K562 (cell line): Measurements from ENCODE around the gene JUN. TPM values are rescaled to one million over a fixed set of nuclear protein-coding genes. Genes with fewer than 3 reads are reported as not detected.

Experiments used
- ATAC-seq: fragments of 200-7000 bp; cut with Tn5 transposase; 3 replicates; pipeline ENCODE4 v1.9.1; 2020; ENCODE audit warnings: moderate library complexity
- BruUV-seq: library from RNA; stranded (reverse); fragments of 400-500 nt; replicated peaks from 2 replicates; lab custom pipeline; 2021; lab: Mats Ljungman, UMichigan
- CTCF ChIA-PET: fragments of 300-600 bp; formaldehyde crosslinking; extraction: SDS; loops from one replicate; lab custom pipeline; 2021; ENCODE audit warnings: low intra/inter-chr PET ratio; lab: Yijun Ruan, JAX
- POLR2A ChIA-PET: fragments of 300-600, 350-650 bp; sonication (Branson Sonifier 250); formaldehyde crosslinking; extraction: SDS; loops from one replicate; lab custom pipeline; 2021; ENCODE audit warnings: antibody characterized with exemption, inconsistent platforms; lab: Yijun Ruan, JAX
- DNase-seq, 4 experiments: peaks; one replicate each; pipeline versions ENCODE4 v3.0.0 to v3.0.0-alpha.2; 2011 to 2018; ENCODE audit warnings: low spot score in 3 of 4, mixed read lengths in 3 of 4; ENCODE audit errors: extremely low read depth in 1 of 4
- FAIRE-seq: peaks from 2 replicates; lab custom pipeline; 2011; peaks lifted over from hg19 to GRCh38; lab: Jason Lieb, UNC
- H2AFZ ChIP-seq: 2 replicates; pipeline ENCODE4 v1.6.0; 2011; ENCODE audit warnings: low read depth, low read length, control low read depth, inconsistent platforms
- H3K27ac ChIP-seq: fragments of 200-600 bp; 3 replicates; pipeline ENCODE4 v1.8.0; 2011; ENCODE audit warnings: low read depth, mild to moderate bottlenecking, control low read depth, inconsistent platforms, low read length, moderate library complexity, mixed read lengths; ENCODE audit errors: extremely low read depth
- H3K27me3 ChIP-seq, 2 experiments: fragments of 300-600 bp in 1 of 2; 2 replicates in 1 of 2; 3 replicates in 1 of 2; pipeline versions ENCODE4 v1.6.0 to v1.8.0; 2011; ENCODE audit warnings: inconsistent platforms in 2 of 2, low read length in 2 of 2, mild to moderate bottlenecking in 1 of 2, mixed read lengths in 1 of 2, moderate library complexity in 1 of 2; ENCODE audit not compliant: control insufficient read depth in 2 of 2, insufficient read depth in 2 of 2
- H3K36me3 ChIP-seq: fragments of 300-600 bp; 3 replicates; pipeline ENCODE4 v1.8.0; 2011; ENCODE audit warnings: mild to moderate bottlenecking, low read length, inconsistent platforms; ENCODE audit not compliant: control insufficient read depth, insufficient read depth
- H3K4me1 ChIP-seq, 2 experiments: fragments of 200-600 bp in 1 of 2; replicated peaks in 1 of 2; 2 replicates in 1 of 2; 3 replicates in 1 of 2; pipeline versions ENCODE4 v1.5.1 to v1.8.0; 2011; ENCODE audit warnings: inconsistent platforms in 2 of 2, low read length in 2 of 2, mild to moderate bottlenecking in 1 of 2, mixed read lengths in 1 of 2, moderate library complexity in 1 of 2; ENCODE audit not compliant: control insufficient read depth in 2 of 2, insufficient read depth in 2 of 2
- H3K4me2 ChIP-seq: 2 replicates; pipeline ENCODE4 v1.6.1; 2011; ENCODE audit warnings: low read length, control low read depth, inconsistent platforms, mixed read lengths; ENCODE audit not compliant: insufficient read depth
- H3K4me3 ChIP-seq: fragments of 200-600 bp; sonication (generic), shearing (Covaris generic); 2 replicates; pipeline ENCODE4 v1.5.1; 2016; ENCODE audit warnings: control low read depth, inconsistent platforms
- H3K79me2 ChIP-seq: fragments of 200-600 bp; 3 replicates; pipeline ENCODE4 v1.8.0; 2011; ENCODE audit warnings: low read length, inconsistent platforms; ENCODE audit not compliant: control insufficient read depth, insufficient read depth
- H3K9ac ChIP-seq, 2 experiments: 2 replicates each; pipeline versions ENCODE4 v1.6.0 to v1.6.1; 2011; ENCODE audit warnings: low read depth in 2 of 2, low read length in 2 of 2, control low read depth in 1 of 2, inconsistent platforms in 1 of 2, mild to moderate bottlenecking in 1 of 2, mixed read lengths in 1 of 2; ENCODE audit not compliant: insufficient read depth in 1 of 2
- H3K9me1 ChIP-seq: one replicate; pipeline ENCODE4 v1.6.0; 2011; ENCODE audit warnings: inconsistent platforms, mild to moderate bottlenecking, low read length, moderate library complexity; ENCODE audit not compliant: control insufficient read depth, insufficient read depth
- H3K9me3 ChIP-seq: replicated peaks from 2 replicates; pipeline ENCODE4 v1.5.1; 2011; ENCODE audit warnings: low read depth, low read length, inconsistent platforms; ENCODE audit not compliant: control insufficient read depth, insufficient read depth
- H4K20me1 ChIP-seq: replicated peaks from 2 replicates; pipeline ENCODE4 v1.6.1; 2011; ENCODE audit warnings: low read length, inconsistent platforms, mixed read lengths; ENCODE audit not compliant: control insufficient read depth, insufficient read depth
- DMBX1 ChIP-seq: fragments of 250-450 bp; sonication (Bioruptor Pico); IDR thresholded peaks from 2 replicates; pipeline ENCODE4 v1.8.0; 2022; ENCODE audit warnings: inconsistent platforms, mild to moderate bottlenecking, moderate library complexity, borderline replicate concordance
- HCFC1 ChIP-seq: IDR thresholded peaks from 2 replicates; pipeline ENCODE4 v1.6.1; 2012; ENCODE audit warnings: low read depth, low read length, improper control_type of control experiment
- HNRNPLL ChIP-seq: fragments of 200-400 bp; formaldehyde crosslinking; IDR thresholded peaks from 2 replicates; pipeline ENCODE4 v1.6.1; 2017; ENCODE audit warnings: low read length, low read depth, mild to moderate bottlenecking; ENCODE audit not compliant: poor library complexity, severe bottlenecking
- PRMT5 ChIP-seq: sonication (generic); formaldehyde crosslinking; IDR thresholded peaks from 2 replicates; pipeline ENCODE4 v1.5.0; 2020; ENCODE audit warnings: missing genetic modification reagents
- WGBS: fragments of 100-300 bp; shearing (Covaris generic); methylation state at CpG from one replicate; pipeline ENCODE4 v1.1.6; 2016; ENCODE audit warnings: low coverage, mixed read lengths; ENCODE audit not compliant: insufficient coverage; ENCODE audit errors: missing lambda C conversion rate; 5-methylcytosine and 5-hydroxymethylcytosine counted together
- in situ Hi-C: fragments of 300-500 bp; cut with MboI; formaldehyde crosslinking; loops from 4 replicates; pipeline ENCODE4 v1.15.0; 2018; ENCODE audit warnings: inconsistent platforms, mixed read lengths
- intact Hi-C: fragments of 100-400 bp; cut with micrococcal nuclease; formaldehyde crosslinking; loops from 2 replicates; pipeline ENCODE4 v1.14.2; 2022
- polyA plus RNA-seq, 8 experiments: library from polyadenylated mRNA; depleted of rRNA in 4 of 8; stranded (reverse) in 5 of 8; unstranded in 3 of 8; fragments of >200 nt; fragmentation: Nextera tagmentation in 2 of 8; fragmentation: Illumina TruSeq in 1 of 8; extraction: Ambion mirVana in 2 of 8; extraction: Trizol in 1 of 8; gene quantifications; 2 replicates each; pipeline versions ENCODE4 v1.2.1 to v1.2.3, GENCODE V29; 2011 to 2014; ENCODE audit warnings: inconsistent platforms in 1 of 8, missing spikeins in 1 of 8
- total RNA-seq, 7 experiments: library from RNA; depleted of rRNA in 6 of 7; stranded (reverse); fragments of >200 nt in 6 of 7; fragmentation: Illumina TruSeq in 2 of 7; extraction: Trizol in 2 of 7; gene quantifications; 2 replicates each; pipeline versions ENCODE4 v1.2.1 to v1.2.3, GENCODE V29; 2011 to 2021; ENCODE audit warnings: low replicate concordance in 1 of 7

JUN gene
- total and polyA plus RNA-seq, 9 of the 15 experiments (the other 6 are each of a cell fraction or from before 2014, with no cell fraction given) = 0.32 to 23.4 (median 4.0) TPM

DNA sequence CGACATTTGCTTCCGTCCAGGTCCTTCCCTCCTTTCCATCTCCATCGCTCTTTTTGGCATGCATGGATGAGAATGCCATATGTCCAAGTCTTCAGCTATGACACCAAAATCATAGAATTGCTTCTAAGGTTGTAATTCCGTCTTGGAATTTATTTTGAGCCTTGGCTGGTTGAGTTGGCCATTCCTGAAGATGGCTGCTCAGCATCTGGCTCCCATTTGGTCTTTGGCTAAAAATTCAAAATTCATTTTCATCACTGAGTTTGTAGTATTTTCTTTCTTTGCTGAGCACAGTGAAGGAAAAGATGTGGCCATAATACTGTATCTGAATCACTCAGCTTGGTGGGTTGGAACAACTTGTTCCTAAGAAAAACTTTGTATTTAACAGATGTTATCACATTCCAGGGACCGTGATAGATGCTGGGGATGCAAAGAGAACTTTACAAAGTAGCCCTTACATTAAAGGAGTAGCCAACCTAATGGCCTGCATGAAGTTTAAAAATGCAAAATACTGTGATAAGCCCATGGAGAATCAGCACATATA lies 15.6 kb downstream of the JUN start (continued):
- no peak for TF ChIP-seq HNRNPLL
- no peak for TF ChIP-seq DMBX1 (CRISPR knock-in tag)
- TF ChIP-seq, all 486 proteins: peak for 0

DNA sequence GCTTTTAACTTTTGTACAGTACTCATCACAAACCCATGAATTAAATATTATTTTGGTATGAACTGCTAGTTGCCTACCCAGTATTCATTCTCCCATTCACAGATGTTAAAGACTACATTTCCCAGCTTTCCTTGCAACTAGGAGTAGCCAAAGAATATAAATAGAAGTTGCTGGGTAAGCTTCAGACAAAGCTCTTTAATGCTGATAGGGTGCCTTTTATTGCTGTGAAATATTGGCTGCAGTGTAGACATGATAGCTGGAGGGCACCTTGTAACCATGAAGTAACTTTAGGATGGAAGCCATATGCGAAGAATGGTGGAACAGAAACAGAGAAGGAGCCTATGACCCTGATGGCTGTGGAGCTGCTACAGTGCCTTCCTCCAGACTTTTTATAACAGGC lies 16.7 kb downstream of the JUN start:
- Histone ChIP-seq H3K4me3 (no peak overlapping the region), H4K20me1 (no peaks in the 10 kb centered on the region), H3K9ac (no peak overlapping the region), H3K9me3 (no peaks in the 10 kb centered on the region), H3K9me1 (no peaks in the 10 kb centered on the region), H3K79me2 (no peaks in the 10 kb centered on the region), H2AFZ (no peak overlapping the region), H3K36me3 (no peaks in the 10 kb centered on the region), H3K27ac (no peak overlapping the region), H3K27me3 (peaks cover 7 to 11% of the 10 kb centered on the region in 2 experiments; a peak in 3 of 5 replicates), H3K4me1 (no peaks in the 10 kb centered on the region; a peak in 1 of 5 replicates), H3K4me2 (no peak overlapping the region)
- FAIRE-seq (peak; percentile 6), ATAC-seq (no peak), DNase-seq (no peak)
- in situ Hi-C loops = no loop called here
- no peak for TF ChIP-seq PRMT5 (CRISPR knock-in tag)
- TF ChIP-seq HCFC1 = peak; percentile 48
- 10% methylated on average over 1 of the region's 1 CpG for WGBS
- BruUV-seq = no TSS peak
- POLR2A ChIA-PET = interaction anchor here (0.7 to 0.8 kb wide), 3 partner anchors 9 to 600 kb away, joined by 3 to 4 read pairs (median 3); no protein-coding TSS in a partner anchor
- CTCF ChIA-PET = interaction anchor here (3.1 kb wide), 1 partner anchor 27 kb away, joined by 19 read pairs; no protein-coding TSS in a partner anchor
- intact Hi-C loops = loop anchor here (10.0 kb wide), 1 partner anchor 252 kb away; no protein-coding TSS in a partner anchor
